Frontal cortex (tissue), 4 donors: ENCODE measurements around the gene ITIH5. TPM values are rescaled to one million over a fixed set of nuclear protein-coding genes. Genes with fewer than 3 reads are reported as not detected.
A peak's percentile ranks its signal among the peaks of the same experiment; 100 is the strongest.
"Not testable (repeated sequence)": the region's sequence is repeated elsewhere in the genome, so short reads cannot be mapped to it uniquely, and the experiment has no call there.

Experiments
- DNase-seq, 2 donors: peaks; one replicate each; pipeline ENCODE4 v3.0.0; 2012; ENCODE audit warnings: low spot score in 2 of 2
- FAIRE-seq: peaks from 2 replicates; lab custom pipeline; 2012; peaks lifted over from hg19 to GRCh38; lab: Jason Lieb, UNC
- total RNA-seq: library from RNA; depleted of rRNA; stranded (reverse); fragments of >200 nt; gene quantifications from one replicate; pipeline ENCODE4 v1.2.3, GENCODE V29; 2014
- donor health status: control.
- donor health status: control.
- donor health status: control.

ITIH5 gene
- 14.7 TPM for total RNA-seq

GRCh38 chr10:7666253-7667023, at the start of gene ITIH5:
Gene ITIH5 (minus strand): TSS chr10:7666966. CDS start chr10:7666892, 74 bp downstream.
- DNase-seq (peak; percentile 36), FAIRE-seq (no peak)

DNA sequence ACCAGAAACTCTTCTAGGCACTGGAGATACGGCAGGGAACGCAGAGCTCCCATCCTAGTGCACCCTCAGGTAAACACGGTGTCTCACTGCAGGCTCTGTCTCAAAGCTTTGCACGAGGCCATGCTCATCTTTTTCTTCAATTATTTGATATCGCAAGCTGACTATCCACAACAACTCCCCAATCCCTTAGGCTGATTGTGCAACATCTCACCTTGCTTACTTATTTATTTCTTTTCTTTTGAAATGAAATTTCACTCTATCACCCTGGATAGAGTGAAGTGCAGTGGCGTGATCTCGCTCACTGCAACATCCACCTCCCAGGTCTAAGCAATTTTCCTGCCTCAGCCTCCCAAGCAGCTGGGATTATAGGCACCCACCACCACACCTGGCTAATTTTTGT, 48.7 kb upstream of the ITIH5 start:
- FAIRE-seq = no peak
- DNase-seq = no peak

GRCh38 chr10:7711075-7711474, 44.3 kb upstream of the ITIH5 start:
- not testable (repeated sequence) for FAIRE-seq, DNase-seq

DNA sequence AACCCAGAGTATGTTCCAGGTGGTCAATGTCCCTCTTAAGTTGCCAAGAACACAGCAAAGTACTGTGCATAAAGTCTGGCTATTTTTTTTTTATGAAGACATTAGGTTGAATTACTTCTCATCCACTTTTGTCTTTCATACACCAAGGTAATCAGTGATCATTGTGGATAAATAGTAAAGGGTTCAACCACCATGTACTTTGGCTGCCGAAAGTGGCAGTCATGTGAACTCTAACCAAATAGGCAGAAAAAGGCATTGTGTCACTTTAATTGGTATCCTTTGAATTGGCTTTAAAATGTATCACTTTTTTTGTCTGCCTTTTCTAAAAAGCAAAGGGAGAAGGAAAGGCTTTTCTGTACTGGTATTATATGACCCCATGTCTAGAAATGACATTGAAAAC, 43.7 kb upstream of the ITIH5 start:
- FAIRE-seq (no peak), DNase-seq (no peak)

GRCh38 chr10:7708832-7709231, 42.1 kb upstream of the ITIH5 start:
- FAIRE-seq = no peak
- no peak for DNase-seq

- FAIRE-seq (no peak), DNase-seq (no peak)
Observed at GRCh38 chr10:7707858-7708622, 41.3 kb upstream of the ITIH5 start.

DNA sequence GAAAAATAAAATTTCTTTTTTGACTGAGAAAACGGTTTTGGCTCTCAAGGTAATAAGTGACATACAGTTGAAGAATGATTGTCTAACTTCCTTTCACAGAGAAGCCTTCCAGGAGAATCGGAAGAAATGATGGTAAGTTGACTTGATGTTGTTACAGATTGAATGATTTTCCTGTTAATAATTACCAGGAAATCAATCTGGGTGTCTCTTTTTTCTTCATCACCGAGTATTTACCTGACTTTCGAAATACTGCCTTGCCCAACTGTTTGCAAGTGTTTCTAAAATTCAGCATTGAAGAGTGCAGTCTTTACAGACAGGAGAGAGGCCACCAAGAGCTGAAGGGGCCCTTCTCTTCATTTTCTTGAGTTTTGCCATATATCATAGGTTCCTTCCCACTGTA, 40.3 kb upstream of the ITIH5 start:
- FAIRE-seq (no peak), DNase-seq (no peak)

- no peak for FAIRE-seq
- no peak for DNase-seq
Observed at GRCh38 chr10:7706534-7707073, 39.8 kb upstream of the ITIH5 start.

DNA sequence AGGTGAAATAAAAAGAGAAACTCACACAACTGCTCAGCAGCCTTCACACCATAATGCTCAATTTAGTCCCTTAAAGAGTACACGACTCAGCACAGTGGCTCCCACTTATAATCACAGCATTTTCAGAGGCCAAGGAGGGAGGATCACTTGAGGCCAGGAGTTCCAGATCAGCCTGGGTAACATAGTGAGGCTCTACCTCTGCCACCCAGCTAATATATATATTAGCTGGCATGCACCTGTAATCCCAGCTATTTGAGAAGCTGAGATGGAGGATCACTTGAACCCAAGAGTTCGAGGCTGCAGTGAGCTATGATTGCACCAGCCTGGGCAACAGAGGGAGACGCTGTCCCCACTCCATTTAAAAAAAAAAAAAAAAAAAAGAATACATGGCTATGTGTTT, 38.6 kb upstream of the ITIH5 start:
- DNase-seq = no peak
- FAIRE-seq = no peak

- no peak for FAIRE-seq
- DNase-seq = no peak
Observed at GRCh38 chr10:7704071-7705016, 37.6 kb upstream of the ITIH5 start.

DNA sequence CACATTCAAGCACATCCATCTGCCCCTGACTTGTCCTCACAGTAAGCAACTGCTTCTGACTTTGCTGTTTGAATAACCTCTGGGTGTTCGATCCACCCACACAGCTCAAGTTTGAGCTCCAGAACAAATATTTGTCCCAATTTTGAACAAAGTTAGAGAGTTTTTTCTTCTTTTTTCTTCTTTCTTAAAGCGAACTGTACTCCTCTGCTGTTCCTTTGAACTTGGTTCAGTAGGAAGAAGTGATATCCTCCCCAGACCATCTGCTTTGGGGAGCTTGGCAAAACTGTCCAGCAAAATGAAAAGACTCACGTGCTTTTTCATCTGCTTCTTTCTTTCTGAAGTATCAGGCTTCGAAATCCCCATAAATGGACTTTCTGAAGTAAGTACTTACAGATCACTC, 36.4 kb upstream of the ITIH5 start, which contains the start of gene ITIH2:
TSS of gene ITIH2 (plus strand) at position 177 of the 400 bp plus-strand sequence. CDS start at position 296, 119 bp downstream.
- FAIRE-seq (no peak), DNase-seq (no peak)

- DNase-seq (no peak), FAIRE-seq (no peak)
Observed at GRCh38 chr10:7702288-7702812, 35.6 kb upstream of the ITIH5 start.

- no peak for FAIRE-seq
- no peak for DNase-seq
Observed at GRCh38 chr10:7701158-7701742, 34.5 kb upstream of the ITIH5 start.

DNA sequence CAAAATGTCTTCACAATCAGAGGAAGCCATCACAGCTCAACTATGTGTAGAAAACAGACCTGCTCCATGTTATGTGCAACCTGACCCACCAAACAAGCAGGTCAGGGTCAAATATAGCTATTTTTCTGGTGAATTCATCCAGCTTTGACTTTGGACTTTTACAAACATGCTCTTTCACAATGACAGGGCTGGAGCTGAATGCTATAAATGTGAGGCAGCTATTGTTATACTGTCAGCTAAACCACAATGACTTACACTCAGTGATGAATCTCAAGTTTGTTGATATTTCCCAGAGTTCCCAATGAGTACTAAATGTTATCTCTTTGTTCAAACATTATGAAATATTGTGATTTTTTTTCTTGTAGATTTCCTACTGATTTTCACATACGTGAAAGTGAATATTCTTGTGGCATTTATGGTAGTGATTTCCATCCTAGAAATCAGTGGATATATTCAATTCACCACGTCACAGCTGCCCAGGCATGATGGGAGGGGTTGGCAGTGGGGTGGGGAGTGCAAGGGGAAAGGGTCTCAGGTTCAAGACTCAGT, 33.9 kb upstream of the ITIH5 start:
- no peak for FAIRE-seq
- DNase-seq = no peak

- FAIRE-seq (no peak), DNase-seq (no peak)
Observed at GRCh38 chr10:7697426-7697825, 30.7 kb upstream of the ITIH5 start.

DNA sequence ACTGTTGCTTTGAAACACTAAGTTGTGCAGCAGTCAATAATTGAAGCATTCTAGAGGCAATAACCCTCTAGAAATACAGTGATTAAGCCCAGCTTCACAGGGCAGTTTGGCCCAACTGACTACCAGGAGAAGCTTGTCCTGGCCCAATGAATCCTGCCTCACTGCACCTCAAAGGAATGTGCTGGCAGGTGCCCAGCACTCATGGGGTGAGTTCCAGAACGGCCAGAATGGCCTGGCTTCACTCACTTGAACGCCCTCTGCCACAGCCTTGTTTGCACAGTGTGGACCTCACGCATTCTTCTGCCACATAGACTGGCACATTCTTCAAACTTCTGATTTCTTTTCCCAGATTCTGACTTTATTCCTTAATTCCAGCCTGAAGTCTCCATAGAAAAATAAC, 29.8 kb upstream of the ITIH5 start:
- DNase-seq (no peak), FAIRE-seq (no peak)

GRCh38 chr10:7693194-7693593, 26.4 kb upstream of the ITIH5 start:
- DNase-seq, FAIRE-seq: not testable (repeated sequence)

DNA sequence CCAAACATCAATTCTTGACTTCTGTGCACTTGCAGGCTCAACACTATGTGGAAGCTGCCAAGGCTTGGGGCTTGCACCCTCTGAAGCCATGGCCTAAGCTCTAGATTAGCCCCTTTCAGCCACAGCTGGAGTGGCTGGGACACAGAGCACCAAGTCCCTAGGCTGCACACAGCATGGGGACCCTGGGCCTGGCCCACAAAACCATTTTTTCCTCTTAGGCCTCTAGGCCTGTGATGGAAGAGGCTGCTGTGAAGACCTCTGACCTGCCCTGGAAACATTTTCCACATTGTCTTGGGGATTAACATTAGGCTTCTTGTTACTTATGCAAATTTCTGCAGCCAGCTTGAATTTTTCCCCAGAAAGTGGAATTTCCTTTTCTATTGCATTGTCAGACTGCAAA, 25.6 kb upstream of the ITIH5 start:
- not testable (repeated sequence) for FAIRE-seq, DNase-seq
